Gastroesophageal sphincter (tissue), 4 donors: ENCODE data around the gene SEMA3F. TPM values are rescaled to one million over a fixed set of nuclear protein-coding genes. Genes with fewer than 3 reads are reported as not detected.

Experiments used
- ATAC-seq: fragments of 150-250 bp; one replicate; pipeline ENCODE4 v1.9.1; 2016; ENCODE audit warnings: mild to moderate bottlenecking, moderate library complexity
- H3K27ac ChIP-seq, 4 donors: fragments of 200-600 bp; sonication (generic) in 3 of 4; 1 replicate in 3 of 4; 2 replicates in 1 of 4; pipeline ENCODE4 v1.5.1; 2016 to 2019
- H3K27me3 ChIP-seq: fragments of 200-600 bp; sonication (generic); one replicate; pipeline ENCODE4 v1.5.1; 2019
- H3K36me3 ChIP-seq, 2 donors: fragments of 200-600 bp; sonication (generic); one replicate each; pipeline ENCODE4 v1.5.1; 2019; ENCODE audit warnings: control low read depth in 1 of 2
- H3K4me1 ChIP-seq, 3 donors: fragments of 200-600 bp; sonication (generic); 1 replicate in 2 of 3; 2 replicates in 1 of 3; pipeline ENCODE4 v1.5.1; 2016 to 2019; ENCODE audit warnings: control low read depth in 2 of 3
- H3K4me3 ChIP-seq, 2 donors: fragments of 200-600 bp; sonication (generic); one replicate each; pipeline ENCODE4 v1.5.1; 2019; ENCODE audit warnings: mild to moderate bottlenecking in 1 of 2, moderate library complexity in 1 of 2
- H3K9me3 ChIP-seq, 3 donors: fragments of 200-600 bp; sonication (generic); one replicate each; pipeline ENCODE4 v1.5.1; 2017 to 2019; ENCODE audit warnings: control low read depth in 2 of 3
- CTCF ChIP-seq, 4 experiments: fragments of 200-600 bp in 2 of 4; fragments of 450-650 bp in 2 of 4; sonication (generic) in 1 of 4; IDR thresholded peaks; one replicate each; pipeline ENCODE4 v1.5.1; 2017 to 2019; ENCODE audit warnings: antibody characterized with exemption in 4 of 4, mild to moderate bottlenecking in 2 of 4, moderate library complexity in 2 of 4
- EP300 ChIP-seq: sonication (generic); formaldehyde crosslinking; IDR thresholded peaks from one replicate; pipeline ENCODE4 v1.6.1; 2017; ENCODE audit warnings: antibody characterized with exemption, mild to moderate bottlenecking
- POLR2A ChIP-seq, 2 donors: fragments of 450-650 bp; IDR thresholded peaks; one replicate each; pipeline ENCODE4 v1.6.1; 2017; ENCODE audit warnings: antibody characterized with exemption in 2 of 2, mild to moderate bottlenecking in 2 of 2, moderate library complexity in 1 of 2
- POLR2AphosphoS5 ChIP-seq: sonication (generic); formaldehyde crosslinking; IDR thresholded peaks from one replicate; pipeline ENCODE4 v1.6.1; 2017; ENCODE audit warnings: antibody characterized with exemption
- WGBS, 2 donors: methylation state at CpG; one replicate each; pipeline ENCODE4 v1.1.5; 2018; ENCODE audit warnings: low coverage in 1 of 2; 5-methylcytosine and 5-hydroxymethylcytosine counted together
- total RNA-seq, 4 donors: library from RNA; depleted of rRNA; stranded (reverse); fragments of >200 nt; gene quantifications; one replicate each; pipeline ENCODE4 v1.1.0, GENCODE V29; 2016

SEMA3F gene
- total RNA-seq, 4 donors from 2014 or later, result 6.7 to 33.5 (median 16.3) TPM

- Histone ChIP-seq H3K4me1 (peaks cover 0 to 25% (median 14%) of the 10 kb centered on the region in 3 donors), H3K9me3 (no peaks in the 10 kb centered on the region), H3K4me3 (no peak overlapping the region), H3K27me3 (no peaks in the 10 kb centered on the region), H3K27ac (no peak overlapping the region), H3K36me3 (no peaks in the 10 kb centered on the region)
- no CpG with 5 or more reads among the region's 2 CpGs for WGBS, 2 donors
- TF ChIP-seq EP300 (no peak), POLR2AphosphoS5 (no peak), POLR2A (IDR thresholded peaks at IDR 0.05) (no peak), CTCF (IDR thresholded peaks at IDR 0.05) (no peak)
- ATAC-seq, result no peak
These were observed 24.7 kb upstream of the SEMA3F start for GRCh38 chr3:50130436-50130835.

- H3K27ac ChIP-seq, result no peak overlapping the region
- no peaks in the 10 kb centered on the region for H3K9me3 ChIP-seq
- H3K36me3 ChIP-seq, result no peaks in the 10 kb centered on the region
- H3K27me3 ChIP-seq, result no peaks in the 10 kb centered on the region
- peaks cover 0 to 2% (median 0%) of the 10 kb centered on the region in 3 donors for H3K4me1 ChIP-seq
- H3K4me3 ChIP-seq, result no peak overlapping the region
- 0 to 86% methylated on average over 1 of the region's 6 CpGs for WGBS, 2 donors
- TF ChIP-seq CTCF (IDR thresholded peaks at IDR 0.05) (no peak), EP300 (no peak), POLR2A (IDR thresholded peaks at IDR 0.05) (no peak), POLR2AphosphoS5 (no peak)
- no peak for ATAC-seq
These were observed 22.5 kb upstream of the SEMA3F start for GRCh38 chr3:50132421-50133282.

- WGBS, 2 donors, result 100% methylated on average over 1 of the region's 4 CpGs; no CpG with 5 or more reads in 1 of the 2 donors
- no peaks in the 10 kb centered on the region for H3K9me3 ChIP-seq
- H3K27me3 ChIP-seq, result no peaks in the 10 kb centered on the region
- H3K4me1 ChIP-seq, result peaks cover 0 to 3% (median 0%) of the 10 kb centered on the region in 3 donors
- no peak overlapping the region for H3K4me3 ChIP-seq
- TF ChIP-seq CTCF (IDR thresholded peaks at IDR 0.05), result no peak
- no peak for TF ChIP-seq POLR2AphosphoS5
- no peak for TF ChIP-seq EP300
- TF ChIP-seq POLR2A (IDR thresholded peaks at IDR 0.05), result no peak
- ATAC-seq, result no peak
- no peaks in the 10 kb centered on the region for H3K36me3 ChIP-seq
- no peak overlapping the region for H3K27ac ChIP-seq
These were observed 21.9 kb upstream of the SEMA3F start for GRCh38 chr3:50133283-50133615.

- H3K4me1 ChIP-seq, result peaks cover 0 to 14% (median 0%) of the 10 kb centered on the region in 3 donors
- no peak for TF ChIP-seq POLR2A (IDR thresholded peaks at IDR 0.05)
- no peak for TF ChIP-seq CTCF (IDR thresholded peaks at IDR 0.05)
- H3K4me3 ChIP-seq, result no peak overlapping the region
- no peaks in the 10 kb centered on the region for H3K27me3 ChIP-seq
- WGBS, 2 donors, result 38 to 40% methylated on average over 1 of the region's 2 CpGs
- no peak overlapping the region for H3K27ac ChIP-seq
- no peaks in the 10 kb centered on the region for H3K9me3 ChIP-seq
- H3K36me3 ChIP-seq, result no peaks in the 10 kb centered on the region
- ATAC-seq, result no peak
These were observed 20.8 kb upstream of the SEMA3F start for GRCh38 chr3:50134367-50134766.

GRCh38 chr3:50135964-50136363, 19.2 kb upstream of the SEMA3F start:
- H3K4me1 ChIP-seq, result peaks cover 0 to 15% (median 0%) of the 10 kb centered on the region in 3 donors
- ATAC-seq, result no peak
- H3K4me3 ChIP-seq, result no peak overlapping the region
- no peaks in the 10 kb centered on the region for H3K27me3 ChIP-seq
- 90 to 100% methylated on average over 2 to 3 of the region's 5 CpGs for WGBS, 2 donors
- no peaks in the 10 kb centered on the region for H3K9me3 ChIP-seq
- TF ChIP-seq POLR2A (IDR thresholded peaks at IDR 0.05) (no peak), CTCF (IDR thresholded peaks at IDR 0.05) (no peak), EP300 (no peak)
- no peak overlapping the region for H3K27ac ChIP-seq
- no peaks in the 10 kb centered on the region for H3K36me3 ChIP-seq
